Neural progenitor cell (in vitro differentiated cells): ENCODE measurements around the gene CDH2. TPM values are rescaled to one million over a fixed set of nuclear protein-coding genes. Genes with fewer than 3 reads are reported as not detected.
A peak's percentile ranks its signal among the peaks of the same experiment; 100 is the strongest.

Experiments
- DNase-seq: peaks from one replicate; pipeline ENCODE4 v3.0.0-alpha.2; 2016; ENCODE audit warnings: low spot score
- H2AFZ ChIP-seq: fragments of 200-600 bp; sonication (generic); replicated peaks from 2 replicates; pipeline ENCODE4 v1.6.1; 2016; ENCODE audit warnings: antibody characterized with exemption
- H3F3A ChIP-seq: fragments of 200-600 bp; sonication (generic); 2 replicates; pipeline ENCODE4 v1.6.1; 2016; ENCODE audit warnings: antibody characterized with exemption, low read depth
- H3K27ac ChIP-seq: fragments of 200-600 bp; sonication (generic); 2 replicates; pipeline ENCODE4 v1.5.1; 2016; ENCODE audit warnings: mild to moderate bottlenecking
- H3K27me3 ChIP-seq: fragments of 200-600 bp; sonication (generic); 2 replicates; pipeline ENCODE4 v1.6.1; 2016; ENCODE audit warnings: mild to moderate bottlenecking, moderate library complexity
- H3K36me3 ChIP-seq: fragments of 200-600 bp; sonication (generic); 2 replicates; pipeline ENCODE4 v1.5.1; 2016
- H3K4me1 ChIP-seq: fragments of 200-600 bp; sonication (generic); 2 replicates; pipeline ENCODE4 v1.6.1; 2016; ENCODE audit warnings: mixed run types
- H3K4me2 ChIP-seq: fragments of 200-600 bp; sonication (generic); 2 replicates; pipeline ENCODE4 v1.6.1; 2016
- H3K4me3 ChIP-seq: fragments of 200-600 bp; sonication (generic); 2 replicates; pipeline ENCODE4 v1.5.1; 2016
- H3K79me2 ChIP-seq: fragments of 200-600 bp; sonication (generic); 2 replicates; pipeline ENCODE4 v1.6.1; 2016; ENCODE audit warnings: low read depth
- H3K9ac ChIP-seq: fragments of 200-600 bp; sonication (generic); 2 replicates; pipeline ENCODE4 v1.6.1; 2016
- H3K9me3 ChIP-seq: fragments of 200-600 bp; sonication (generic); 2 replicates; pipeline ENCODE4 v1.5.1; 2016; ENCODE audit warnings: low read depth
- H4K20me1 ChIP-seq: fragments of 200-600 bp; sonication (generic); 2 replicates; pipeline ENCODE4 v1.6.1; 2016; ENCODE audit warnings: low read depth
- H3K27ac Mint-ChIP-seq: 3 replicates; pipeline ENCODE4 v1.8.0; 2021; ENCODE audit warnings: mixed read lengths
- H3K27me3 Mint-ChIP-seq: 2 replicates; pipeline ENCODE4 v1.8.0; 2022; ENCODE audit warnings: low read depth, mild to moderate bottlenecking, inconsistent platforms, moderate library complexity, mixed read lengths; ENCODE audit not compliant: insufficient read depth
- H3K36me3 Mint-ChIP-seq: 3 replicates; pipeline ENCODE4 v1.8.0; 2021; ENCODE audit warnings: mixed read lengths
- H3K4me1 Mint-ChIP-seq: 3 replicates; pipeline ENCODE4 v1.8.0; 2021; ENCODE audit warnings: mixed read lengths
- H3K4me3 Mint-ChIP-seq: 3 replicates; pipeline ENCODE4 v1.8.0; 2021; ENCODE audit warnings: mild to moderate bottlenecking, moderate library complexity, mixed read lengths
- H3K9me3 Mint-ChIP-seq: 3 replicates; pipeline ENCODE4 v1.8.0; 2020; ENCODE audit warnings: mixed read lengths
- EZH2 ChIP-seq: fragments of 200-600 bp; sonication (generic); IDR thresholded peaks from 2 replicates; pipeline ENCODE4 v1.6.1; 2017; ENCODE audit warnings: antibody characterized with exemption, mild to moderate bottlenecking, moderate library complexity
- EZH2phosphoT487 ChIP-seq: fragments of 200-600 bp; sonication (generic); IDR thresholded peaks from 2 replicates; pipeline ENCODE4 v1.6.1; 2017; ENCODE audit warnings: antibody characterized with exemption
- total RNA-seq: library from RNA; depleted of rRNA; stranded (reverse); fragments of >200 nt; gene quantifications from 2 replicates; pipeline ENCODE4 v1.2.3, GENCODE V29; 2015; ENCODE audit warnings: low replicate concordance
- TF ChIP-seq, protein P1 (sequence below): fragments of 200-600 bp; sonication (generic); IDR thresholded peaks from 2 replicates; pipeline ENCODE4 v1.5.1; 2017; ENCODE audit warnings: antibody characterized with exemption, mild to moderate bottlenecking

CDH2 gene
- total RNA-seq, 1 donor from 2014 or later: 459 TPM

DNA sequence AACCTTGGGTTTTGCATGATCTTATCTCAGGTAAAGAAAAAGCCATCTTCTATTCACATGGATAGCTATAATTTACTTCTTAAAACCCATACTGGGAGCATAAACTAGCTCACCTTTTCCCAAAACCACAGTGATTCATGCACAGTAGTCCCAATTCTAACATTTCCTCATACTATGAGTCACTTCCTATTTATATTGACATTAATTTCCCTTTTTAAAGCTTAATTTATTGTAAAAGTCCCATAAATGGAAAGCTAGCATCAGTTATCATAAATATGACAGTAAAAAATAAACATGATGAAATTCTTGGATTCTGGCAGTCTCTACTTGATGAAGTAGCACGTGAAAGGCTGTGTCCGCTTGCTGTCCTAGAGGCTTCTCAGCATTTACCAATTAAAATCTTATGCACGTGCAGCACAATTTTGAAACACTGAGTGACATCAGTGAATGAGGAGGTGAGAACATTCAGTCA lies 180.1 kb downstream of the CDH2 start:
- no peaks in the 10 kb centered on the region for H3K9me3 ChIP-seq
- no peak overlapping the region for H2AFZ ChIP-seq
- peaks cover 4% of the 10 kb centered on the region for H3K9me3 Mint-ChIP-seq
- H3K4me1 Mint-ChIP-seq: peaks cover 8% of the 10 kb centered on the region
- H3K27ac Mint-ChIP-seq: no peak overlapping the region
- H3K4me3 Mint-ChIP-seq: no peak overlapping the region
- H3K9ac ChIP-seq: no peak overlapping the region
- H3K27me3 ChIP-seq: no peaks in the 10 kb centered on the region
- DNase-seq: no peak
- no peak for TF ChIP-seq EZH2
- TF ChIP-seq EZH2phosphoT487: no peak
- TF ChIP-seq, protein P1, sequence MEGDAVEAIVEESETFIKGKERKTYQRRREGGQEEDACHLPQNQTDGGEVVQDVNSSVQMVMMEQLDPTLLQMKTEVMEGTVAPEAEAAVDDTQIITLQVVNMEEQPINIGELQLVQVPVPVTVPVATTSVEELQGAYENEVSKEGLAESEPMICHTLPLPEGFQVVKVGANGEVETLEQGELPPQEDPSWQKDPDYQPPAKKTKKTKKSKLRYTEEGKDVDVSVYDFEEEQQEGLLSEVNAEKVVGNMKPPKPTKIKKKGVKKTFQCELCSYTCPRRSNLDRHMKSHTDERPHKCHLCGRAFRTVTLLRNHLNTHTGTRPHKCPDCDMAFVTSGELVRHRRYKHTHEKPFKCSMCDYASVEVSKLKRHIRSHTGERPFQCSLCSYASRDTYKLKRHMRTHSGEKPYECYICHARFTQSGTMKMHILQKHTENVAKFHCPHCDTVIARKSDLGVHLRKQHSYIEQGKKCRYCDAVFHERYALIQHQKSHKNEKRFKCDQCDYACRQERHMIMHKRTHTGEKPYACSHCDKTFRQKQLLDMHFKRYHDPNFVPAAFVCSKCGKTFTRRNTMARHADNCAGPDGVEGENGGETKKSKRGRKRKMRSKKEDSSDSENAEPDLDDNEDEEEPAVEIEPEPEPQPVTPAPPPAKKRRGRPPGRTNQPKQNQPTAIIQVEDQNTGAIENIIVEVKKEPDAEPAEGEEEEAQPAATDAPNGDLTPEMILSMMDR: no peak
- H3K36me3 ChIP-seq: peaks cover 43% of the 10 kb centered on the region
- H3K36me3 Mint-ChIP-seq: peaks cover 76% of the 10 kb centered on the region
- no peaks in the 10 kb centered on the region for H3F3A ChIP-seq
- H3K4me3 ChIP-seq: no peak overlapping the region
- peaks cover 5% of the 10 kb centered on the region for H3K4me1 ChIP-seq
- no peaks in the 10 kb centered on the region for H3K27me3 Mint-ChIP-seq
- peaks cover 16% of the 10 kb centered on the region for H3K79me2 ChIP-seq
- H4K20me1 ChIP-seq: no peaks in the 10 kb centered on the region
- H3K27ac ChIP-seq: no peak overlapping the region
- no peak overlapping the region for H3K4me2 ChIP-seq

DNA sequence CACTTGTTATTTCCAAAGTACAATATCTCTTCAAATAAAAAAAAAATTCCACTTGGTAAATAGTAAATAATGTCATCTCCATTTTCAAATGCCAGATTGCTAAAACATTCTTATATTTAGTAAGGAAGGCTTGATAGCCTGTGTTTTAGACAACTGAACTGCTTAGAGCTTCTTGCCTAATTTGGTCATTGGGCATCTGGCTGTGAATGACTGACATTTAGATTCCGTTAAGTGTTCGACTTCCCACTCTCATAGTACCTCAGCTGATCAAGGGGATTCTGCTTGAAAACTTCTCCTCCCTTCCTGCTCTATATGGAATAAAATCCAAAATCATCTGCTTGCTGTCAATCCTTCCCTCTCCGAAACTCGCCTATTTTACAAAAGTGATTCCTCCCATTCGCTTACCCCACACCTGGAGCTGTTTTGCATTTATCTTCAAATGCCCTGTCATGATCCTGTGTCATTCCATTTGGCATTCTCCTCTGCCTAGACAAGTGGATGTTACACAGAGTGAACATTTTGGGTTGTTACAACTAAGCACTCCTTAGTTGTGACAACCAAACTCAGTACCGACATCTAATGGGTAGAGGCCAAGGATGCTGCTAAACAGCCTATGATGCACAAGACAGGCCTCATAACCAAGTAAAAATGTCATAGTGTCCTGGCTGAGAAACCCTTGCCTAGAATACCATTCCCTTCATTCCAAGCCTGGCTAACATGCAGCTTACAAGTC lies 181.0 kb downstream of the CDH2 start:
- H3K36me3 ChIP-seq: peaks cover 34% of the 10 kb centered on the region
- peaks cover 77% of the 10 kb centered on the region for H3K36me3 Mint-ChIP-seq

DNA sequence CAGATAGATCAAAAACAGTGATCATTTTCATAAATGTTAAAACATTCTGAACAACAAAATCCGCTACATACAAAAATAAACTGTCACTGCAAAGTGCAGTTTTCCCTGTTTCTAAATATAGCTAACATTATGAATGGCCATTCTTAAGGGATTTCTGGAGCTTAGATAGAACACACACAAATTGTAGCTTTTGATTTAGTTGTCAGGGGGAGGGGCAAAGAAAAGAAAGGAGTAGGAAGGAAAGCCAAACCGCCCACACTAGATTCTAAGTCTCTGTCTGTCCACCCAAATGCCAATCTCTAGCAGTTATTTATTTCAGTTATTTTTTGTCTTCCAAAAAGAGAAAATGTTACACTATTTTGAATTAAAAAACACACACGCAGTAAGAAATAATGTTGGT lies 182.4 kb downstream of the CDH2 start:
- H3K4me1 Mint-ChIP-seq: peaks cover 8% of the 10 kb centered on the region
- Histone ChIP-seq H3K9ac (no peak overlapping the region), H2AFZ (no peak overlapping the region), H3K9me3 (no peaks in the 10 kb centered on the region), H3K27ac (no peak overlapping the region), H3F3A (no peaks in the 10 kb centered on the region), H3K4me1 (peaks cover 5% of the 10 kb centered on the region), H3K27me3 (no peaks in the 10 kb centered on the region), H3K4me3 (no peak overlapping the region), H3K4me2 (no peak overlapping the region), H4K20me1 (no peaks in the 10 kb centered on the region), H3K36me3 (peaks cover 33% of the 10 kb centered on the region), H3K79me2 (peaks cover 8% of the 10 kb centered on the region)
- TF ChIP-seq EZH2phosphoT487 (no peak), EZH2 (no peak)
- TF ChIP-seq, protein P1: no peak
- no peak for DNase-seq
- H3K27me3 Mint-ChIP-seq: no peaks in the 10 kb centered on the region
- peak overlapping the region; percentile 53 for H3K27ac Mint-ChIP-seq
- H3K36me3 Mint-ChIP-seq: peaks cover 76% of the 10 kb centered on the region
- H3K4me3 Mint-ChIP-seq: no peak overlapping the region
- H3K9me3 Mint-ChIP-seq: peaks cover 4% of the 10 kb centered on the region

More for the DNA sequence above, 181.0 kb downstream of the CDH2 start:
- Histone ChIP-seq H2AFZ (no peak overlapping the region), H3K4me3 (no peak overlapping the region), H3K4me1 (peaks cover 5% of the 10 kb centered on the region), H3K27me3 (no peaks in the 10 kb centered on the region), H3K9ac (no peak overlapping the region), H3K79me2 (peaks cover 10% of the 10 kb centered on the region), H3K4me2 (no peak overlapping the region), H3K27ac (no peak overlapping the region), H4K20me1 (no peaks in the 10 kb centered on the region), H3K9me3 (no peaks in the 10 kb centered on the region), H3F3A (no peaks in the 10 kb centered on the region)
- no peak for TF ChIP-seq EZH2phosphoT487
- no peak for TF ChIP-seq EZH2
- TF ChIP-seq, protein P1: no peak
- H3K9me3 Mint-ChIP-seq: peaks cover 4% of the 10 kb centered on the region
- H3K4me1 Mint-ChIP-seq: peaks cover 8% of the 10 kb centered on the region
- no peak overlapping the region for H3K4me3 Mint-ChIP-seq
- no peaks in the 10 kb centered on the region for H3K27me3 Mint-ChIP-seq
- no peak overlapping the region for H3K27ac Mint-ChIP-seq
- no peak for DNase-seq
